DMS153 treated with DMSO at 0.1 percent for 48 hours (cell line): ENCODE data around the gene FAM3A.

Source experiments
- DNase-seq: peaks from one replicate; lab custom pipeline; 2025; ENCODE audit not compliant: unreplicated experiment; lab: John Stamatoyannopoulos, UW

FAM3A gene

DNA sequence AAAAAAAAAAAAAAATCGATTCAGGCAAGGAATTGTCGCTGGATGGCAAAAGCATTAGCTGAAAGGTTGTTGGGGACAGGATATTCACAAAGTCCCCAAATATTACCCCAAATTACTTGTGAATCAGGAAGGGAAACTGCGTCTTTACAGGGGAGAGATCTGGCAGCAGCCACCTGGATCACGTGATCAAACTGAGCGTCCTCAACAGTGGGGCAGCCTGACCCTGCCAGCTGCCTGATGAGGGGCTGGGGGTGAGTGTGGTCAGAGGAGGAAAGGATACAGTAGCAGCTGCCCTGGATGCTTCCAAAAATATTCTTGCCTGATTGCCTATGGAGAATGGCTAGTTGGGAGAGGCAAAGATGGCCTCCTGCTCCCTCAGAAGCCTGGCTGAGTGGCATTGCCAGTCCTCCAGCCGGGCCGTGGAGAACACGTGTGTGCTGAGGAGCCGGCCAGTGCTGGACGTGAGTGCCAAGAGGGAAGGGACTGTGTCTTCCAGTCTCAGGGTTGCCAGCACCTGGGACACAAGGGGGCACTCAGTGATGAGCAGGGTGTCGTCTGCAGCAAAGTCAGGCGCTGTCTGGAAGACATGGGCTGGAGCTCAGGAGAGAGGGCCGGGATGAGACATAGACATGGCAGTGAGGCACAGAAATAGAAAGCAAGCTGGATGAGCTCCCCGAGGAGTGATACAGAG lies 34.0 kb downstream of the FAM3A start:
- no peak for DNase-seq

DNA sequence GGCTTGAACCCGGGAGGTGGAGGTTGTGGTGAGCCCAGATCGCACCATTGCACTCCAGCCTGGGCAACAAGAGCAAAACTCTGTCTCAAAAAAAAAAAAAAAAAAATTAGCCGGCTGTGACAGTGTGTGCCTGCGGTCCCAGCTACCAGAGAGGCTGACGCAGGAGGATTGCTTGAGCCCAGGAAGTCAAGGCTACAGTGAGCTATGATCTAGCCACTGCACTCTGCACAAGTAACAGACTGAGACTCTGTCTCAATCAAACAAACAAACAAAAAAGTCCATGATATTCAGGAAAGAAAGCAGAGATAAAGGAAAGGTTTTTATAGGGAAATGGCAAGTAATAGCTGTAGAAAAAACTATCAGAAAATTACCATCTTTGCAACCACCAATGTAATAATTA lies 34.8 kb downstream of the FAM3A start:
- no peak for DNase-seq

DNA sequence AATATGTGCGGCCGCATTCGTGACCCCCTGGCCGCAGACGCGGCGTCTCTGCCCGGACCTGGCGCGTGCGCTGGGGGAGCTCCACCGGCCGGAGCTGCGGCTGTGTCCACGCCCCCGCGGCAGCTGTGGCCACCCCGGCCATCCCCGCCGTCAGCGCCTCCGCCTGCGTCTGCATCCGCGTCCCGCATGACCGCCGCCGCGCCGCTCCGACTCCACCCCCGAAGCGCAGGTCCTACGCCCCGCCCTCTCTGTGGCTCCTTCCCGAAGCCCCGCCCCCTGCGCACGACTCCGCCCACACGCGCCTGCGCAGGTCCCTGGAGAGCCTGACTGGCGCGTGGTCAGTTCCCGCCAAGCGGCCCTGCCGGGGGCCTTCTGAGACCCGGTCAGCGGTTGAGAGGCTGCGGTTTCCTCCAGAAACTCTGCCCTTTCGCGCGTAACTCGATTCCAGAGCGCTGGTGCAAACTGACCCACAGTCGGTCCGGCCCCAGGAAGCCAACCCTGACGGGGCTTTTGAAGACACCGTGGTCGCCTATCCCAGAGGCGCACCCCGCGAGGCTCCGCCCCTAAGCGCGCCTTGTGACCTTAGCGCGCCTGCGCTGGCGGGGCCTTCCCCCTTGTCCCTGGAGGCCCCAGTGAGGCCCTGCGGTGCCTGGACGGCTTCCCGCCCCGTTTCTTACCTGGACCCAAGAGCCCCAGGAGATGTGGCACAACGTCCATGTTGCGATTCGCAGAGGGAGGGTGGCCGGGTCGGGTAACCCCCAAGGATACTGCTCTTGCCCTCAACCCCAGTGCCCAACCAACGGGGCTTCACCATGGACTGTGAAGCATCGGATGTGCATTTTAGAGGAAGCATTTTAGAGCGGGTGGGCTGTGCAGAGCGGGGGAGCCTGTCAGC lies 37.1 kb downstream of the FAM3A start, which contains the start of gene LAGE3:
LAGE3 (minus strand) TSS at position 554 of the 895 bp plus-strand sequence; CDS start at position 188, 366 bp downstream.
- DNase-seq, result peak; percentile 94

DNA sequence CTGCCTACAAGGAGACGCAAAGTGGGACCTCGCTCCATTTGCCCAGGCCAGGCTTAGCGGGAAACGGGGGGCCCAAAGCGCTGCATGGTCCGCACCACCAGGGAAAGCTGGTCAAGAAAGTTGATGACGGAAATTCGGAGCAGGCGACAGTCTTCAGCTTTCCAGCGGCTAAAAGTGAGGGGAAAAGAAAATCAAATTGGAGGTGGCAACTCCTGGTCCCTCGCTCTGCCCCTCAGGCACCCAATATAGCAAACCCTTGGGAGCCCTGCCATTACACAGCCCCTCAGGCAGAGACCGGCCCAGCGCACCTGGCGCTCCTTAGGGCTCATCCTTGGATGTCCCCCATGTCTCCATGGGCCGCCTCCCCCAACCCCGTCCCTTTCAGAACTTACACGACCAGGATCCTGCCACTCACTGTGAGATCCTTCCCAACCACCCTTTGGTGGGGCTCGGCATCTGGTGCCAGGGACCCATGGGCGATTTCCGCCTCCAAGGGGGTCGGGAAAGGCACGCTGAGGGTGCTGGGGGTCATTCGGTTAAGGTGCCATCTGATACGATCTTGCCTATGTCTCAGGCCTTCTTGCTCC lies 38.0 kb downstream of the FAM3A start:
- DNase-seq, result no peak

DNA sequence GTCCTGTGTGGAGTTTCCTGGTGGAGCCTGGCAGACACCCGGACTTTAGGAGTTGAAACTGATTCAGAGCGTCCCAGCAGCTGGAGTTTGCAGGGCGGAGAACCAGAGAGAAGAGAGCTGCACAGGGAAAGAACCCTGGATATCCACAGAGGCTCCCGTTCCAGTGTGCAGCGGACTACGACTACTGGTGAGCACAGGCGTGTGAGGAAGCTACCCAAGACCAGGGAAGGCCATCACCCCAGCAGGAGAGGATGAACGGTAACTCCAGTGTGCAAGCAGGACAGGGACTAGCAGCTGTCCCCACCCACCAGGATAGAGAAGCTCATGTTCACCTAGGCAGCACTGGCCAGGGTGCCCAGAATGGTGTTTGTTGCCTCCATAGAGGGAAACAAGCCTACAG lies 39.2 kb downstream of the FAM3A start:
- no peak for DNase-seq

DNA sequence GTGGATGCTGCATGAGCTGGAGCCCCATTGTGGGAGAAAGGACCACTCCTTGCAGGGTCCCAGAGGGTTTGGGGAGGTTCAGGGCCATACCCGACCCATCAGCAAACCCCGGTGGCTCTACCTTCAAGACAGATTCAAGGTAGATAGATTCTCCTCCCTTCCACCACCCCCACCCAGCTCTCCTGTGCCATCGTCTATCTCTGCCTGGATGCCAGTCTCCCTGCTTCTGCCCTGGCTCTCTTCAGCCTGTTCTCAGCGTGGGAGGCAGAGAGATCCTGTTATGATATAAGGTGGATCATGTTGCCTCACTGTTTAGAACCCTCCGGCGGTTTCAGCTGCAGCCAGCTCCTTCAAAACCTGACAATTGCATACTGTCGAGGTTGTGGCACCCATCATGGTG lies 42.3 kb downstream of the FAM3A start:
- DNase-seq, result no peak

DNA sequence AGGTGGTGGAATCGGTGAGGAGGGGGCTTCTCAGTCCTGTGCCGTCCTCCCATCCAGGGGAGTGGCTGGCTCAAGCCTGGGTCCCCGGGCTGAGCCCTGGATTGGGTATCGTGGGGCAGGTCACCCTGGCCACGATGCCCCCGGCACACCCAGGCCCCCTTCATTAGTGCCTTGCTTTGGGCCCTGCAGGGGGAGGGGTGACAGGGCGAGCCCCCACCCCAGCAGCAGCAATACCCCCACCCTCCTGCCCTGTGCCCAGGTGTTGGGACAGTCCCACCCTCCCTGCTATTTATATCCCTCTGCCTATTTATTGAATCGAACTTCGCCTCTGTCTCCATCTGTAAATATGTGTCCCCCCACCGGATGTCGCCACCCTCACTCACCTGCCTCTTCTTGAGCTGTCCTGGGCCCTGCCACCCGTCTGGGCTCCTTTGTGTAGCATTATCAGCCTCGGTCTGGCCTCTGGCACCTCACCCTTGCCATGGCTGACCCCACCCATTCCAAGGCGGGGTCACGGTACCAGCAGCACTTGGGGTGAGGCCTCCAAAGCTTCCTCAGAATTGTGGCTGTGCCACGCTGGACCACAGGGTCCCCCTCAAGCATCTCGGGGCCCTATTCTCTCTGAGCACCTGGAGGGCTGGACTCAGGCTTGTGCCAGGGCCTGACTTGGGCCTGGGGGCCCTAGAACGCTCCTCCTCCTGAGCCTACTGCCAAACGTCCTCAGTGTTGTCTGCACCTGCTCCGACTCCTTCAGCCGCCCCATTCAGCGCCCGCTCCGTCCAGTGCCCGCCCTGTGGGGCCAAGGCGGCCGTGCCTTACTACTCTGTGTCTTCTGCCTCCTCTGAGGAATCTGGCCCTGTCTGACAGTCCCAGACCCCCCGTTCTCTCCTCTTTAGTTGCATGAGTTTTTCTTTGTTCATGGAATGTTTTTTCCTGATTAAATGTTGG lies 43.1 kb downstream of the FAM3A start:
- no peak for DNase-seq

DNA sequence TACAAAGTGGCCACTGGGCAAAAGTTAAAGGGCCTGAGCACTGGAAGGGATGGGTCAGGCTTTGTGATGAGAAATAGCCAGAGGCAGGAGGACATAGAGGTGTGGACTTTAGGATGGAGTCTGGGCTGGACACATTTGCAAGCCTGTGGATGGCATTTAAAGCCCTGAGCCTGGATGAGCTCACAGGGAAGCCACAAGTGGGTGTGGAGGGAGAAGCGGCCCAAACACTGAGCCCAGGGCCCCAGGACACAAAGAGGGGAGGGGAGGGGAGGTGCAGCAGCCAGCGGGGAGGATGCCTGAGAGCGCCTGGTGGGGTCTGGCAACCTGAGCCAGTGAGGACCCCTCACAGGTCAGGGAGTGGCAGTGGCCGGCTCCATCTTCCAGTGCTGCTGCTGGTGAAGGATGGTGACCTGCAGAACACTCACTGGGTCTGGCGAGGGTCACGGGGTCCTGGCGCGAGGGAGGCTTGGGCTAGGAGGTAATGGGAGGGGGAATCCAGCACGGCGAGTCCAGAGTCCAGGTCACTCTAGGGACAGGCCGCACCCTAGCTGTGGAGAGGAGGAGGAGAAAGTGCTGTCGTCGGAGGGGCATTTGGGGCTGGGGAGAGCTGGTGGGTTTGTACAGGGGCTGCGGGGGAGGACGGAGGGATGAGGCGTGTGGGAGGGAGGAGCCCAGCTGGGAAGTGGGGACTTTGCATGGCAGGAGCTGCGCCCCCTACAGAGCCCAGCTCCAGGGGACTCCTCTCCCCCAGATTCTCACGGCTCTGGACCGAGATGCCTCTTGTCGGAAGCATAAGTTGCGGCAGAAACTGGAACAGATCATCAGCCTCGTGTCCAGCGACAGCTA lies 44.0 kb downstream of the FAM3A start:
- no peak for DNase-seq

DNA sequence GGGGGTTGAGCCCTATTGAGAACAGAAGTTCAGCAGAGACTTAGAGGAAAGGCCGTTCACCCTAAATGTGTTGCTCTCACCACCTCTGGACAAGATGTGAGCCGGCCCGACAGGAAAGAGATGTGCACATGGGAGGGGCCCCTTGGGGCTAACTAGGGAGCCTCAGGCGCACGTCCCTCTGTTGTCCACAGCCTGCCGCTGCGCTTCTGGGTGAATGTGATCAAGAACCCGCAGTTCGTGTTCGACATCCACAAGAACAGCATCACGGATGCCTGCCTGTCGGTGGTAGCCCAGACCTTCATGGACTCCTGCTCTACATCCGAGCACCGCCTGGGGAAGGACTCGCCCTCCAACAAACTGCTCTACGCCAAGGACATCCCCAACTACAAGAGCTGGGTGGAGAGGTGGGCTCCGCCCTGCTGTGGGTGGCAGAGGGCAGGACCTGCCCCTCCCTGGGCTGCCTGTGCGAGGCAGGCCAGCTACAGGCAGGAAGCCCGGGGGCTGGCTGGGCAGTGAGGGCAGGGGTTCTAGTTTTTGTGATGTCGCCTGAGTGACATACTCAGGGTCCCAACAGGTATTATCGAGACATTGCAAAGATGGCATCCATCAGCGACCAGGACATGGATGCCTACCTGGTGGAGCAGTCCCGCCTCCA lies 45.0 kb downstream of the FAM3A start:
- DNase-seq, result no peak

DNA sequence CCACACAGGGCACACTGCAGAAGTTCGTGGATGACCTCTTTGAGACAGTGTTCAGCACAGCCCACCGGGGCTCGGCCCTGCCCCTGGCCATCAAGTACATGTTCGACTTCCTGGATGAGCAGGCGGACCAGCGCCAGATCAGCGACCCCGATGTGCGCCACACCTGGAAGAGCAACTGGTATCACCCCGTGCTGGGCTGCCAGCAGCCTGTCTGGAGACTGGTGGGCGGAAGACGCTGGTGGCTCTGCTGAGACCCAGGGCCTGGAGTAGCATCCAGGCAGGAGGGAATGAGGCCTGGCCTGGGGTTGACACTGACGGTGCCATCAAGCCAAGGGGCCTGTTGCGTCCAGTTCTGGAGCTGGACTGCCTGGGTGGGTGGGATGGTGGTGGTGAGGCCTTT lies 45.6 kb downstream of the FAM3A start:
- no peak for DNase-seq

DNA sequence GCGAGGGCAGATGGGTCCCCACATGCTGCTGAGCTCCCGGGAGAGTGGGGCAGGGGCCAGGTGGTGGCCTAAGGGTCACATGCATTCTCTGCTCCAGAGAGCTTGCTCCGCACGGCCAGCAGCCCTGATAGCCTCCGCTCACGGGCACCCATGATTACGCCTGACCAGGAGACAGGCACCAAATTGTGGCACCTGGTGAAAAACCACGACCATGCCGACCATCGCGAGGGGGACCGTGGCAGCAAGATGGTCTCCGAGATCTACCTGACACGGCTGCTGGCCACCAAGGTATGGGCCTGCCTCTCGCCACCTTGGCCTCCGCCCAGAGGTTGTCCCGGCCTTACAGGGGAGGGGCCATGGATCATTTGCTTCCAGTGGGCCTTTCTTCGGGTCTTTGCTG lies 46.2 kb downstream of the FAM3A start:
- no peak for DNase-seq

DNA sequence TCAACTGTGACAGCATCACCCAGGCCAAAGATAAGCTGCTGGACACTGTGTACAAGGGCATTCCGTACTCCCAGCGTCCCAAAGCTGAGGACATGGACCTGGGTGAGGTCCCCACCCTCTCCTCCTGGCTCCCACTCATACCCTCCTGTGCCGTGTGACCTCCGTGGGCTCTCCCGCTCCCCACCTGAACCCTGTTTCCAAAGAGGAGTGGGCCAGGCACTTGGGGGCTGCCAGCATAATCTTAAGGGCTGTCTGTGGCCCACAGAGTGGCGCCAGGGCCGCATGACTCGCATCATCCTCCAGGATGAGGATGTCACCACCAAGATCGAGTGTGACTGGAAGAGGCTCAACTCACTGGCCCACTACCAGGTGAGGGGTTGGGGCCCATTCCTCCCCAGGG lies 46.9 kb downstream of the FAM3A start:
- DNase-seq, result no peak

DNA sequence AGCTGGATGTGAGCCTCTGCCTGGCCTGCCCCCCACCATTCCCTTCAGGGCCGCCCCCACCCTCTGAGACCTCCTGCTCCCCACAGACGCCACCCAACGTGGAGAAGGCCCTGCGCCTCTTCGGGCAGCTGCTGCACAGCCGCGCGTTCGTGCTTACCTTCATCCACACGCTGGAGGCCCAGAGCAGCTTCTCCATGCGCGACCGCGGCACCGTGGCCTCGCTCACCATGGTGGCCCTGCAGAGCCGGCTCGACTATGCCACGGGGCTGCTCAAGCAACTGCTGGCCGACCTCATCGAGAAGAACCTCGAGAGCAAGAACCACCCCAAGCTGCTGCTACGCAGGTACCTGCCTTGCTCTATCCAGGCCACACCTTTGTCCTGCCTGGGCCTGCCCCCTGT lies 47.8 kb downstream of the FAM3A start:
- no peak for DNase-seq

DNA sequence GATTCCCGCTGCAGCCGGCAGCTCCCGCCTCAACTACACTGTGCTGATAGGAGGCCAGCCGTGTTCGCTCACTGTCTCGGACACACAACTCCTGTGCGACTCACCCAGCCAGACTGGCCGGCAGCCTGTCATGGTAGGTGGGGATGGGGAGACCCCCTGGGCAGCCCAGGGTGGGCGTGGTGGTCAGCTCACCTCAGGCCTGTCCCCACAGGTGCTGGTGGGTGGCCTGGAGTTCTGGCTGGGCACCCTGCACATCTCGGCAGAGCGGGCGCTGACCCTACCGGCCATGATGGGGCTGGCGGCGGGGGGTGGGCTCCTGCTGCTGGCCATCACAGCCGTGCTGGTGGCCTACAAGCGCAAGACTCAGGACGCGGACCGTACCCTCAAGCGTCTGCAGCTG lies 48.5 kb downstream of the FAM3A start:
- no peak for DNase-seq

DNA sequence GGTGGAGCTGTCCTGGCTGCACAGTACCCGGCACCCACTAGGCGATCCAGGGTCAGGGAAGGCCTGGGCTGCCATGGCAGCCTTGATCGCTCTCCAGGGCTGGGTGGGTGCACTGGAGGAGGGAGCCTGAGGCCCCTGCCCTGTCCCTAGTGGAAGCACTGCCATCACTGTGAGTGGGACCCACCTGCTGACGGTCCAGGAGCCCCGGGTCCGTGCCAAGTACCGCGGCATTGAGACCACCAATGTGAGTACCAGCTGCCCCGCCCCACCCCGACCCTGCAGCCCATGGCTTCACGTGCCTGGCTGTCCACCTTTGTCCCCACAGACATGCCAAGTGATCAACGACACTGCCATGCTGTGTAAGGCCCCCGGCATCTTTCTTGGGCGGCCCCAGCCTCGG lies 49.1 kb downstream of the FAM3A start:
- no peak for DNase-seq

DNA sequence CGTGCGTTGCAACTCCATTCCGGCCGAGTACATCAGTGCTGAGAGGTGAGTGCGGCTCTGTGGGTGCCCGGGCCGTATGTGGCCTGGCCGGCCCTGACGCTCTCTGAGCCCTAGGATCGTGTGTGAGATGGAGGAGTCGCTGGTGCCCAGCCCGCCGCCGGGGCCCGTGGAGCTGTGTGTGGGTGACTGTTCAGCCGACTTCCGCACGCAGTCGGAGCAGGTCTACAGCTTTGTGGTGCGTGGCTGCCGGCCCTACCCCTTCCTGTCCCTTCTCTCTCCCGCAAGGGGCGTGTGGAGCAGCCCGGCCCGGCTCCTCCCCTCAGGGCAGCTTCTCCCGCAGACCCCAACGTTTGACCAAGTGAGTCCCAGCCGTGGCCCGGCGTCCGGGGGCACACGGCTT lies 50.0 kb downstream of the FAM3A start:
- DNase-seq, result no peak

DNA sequence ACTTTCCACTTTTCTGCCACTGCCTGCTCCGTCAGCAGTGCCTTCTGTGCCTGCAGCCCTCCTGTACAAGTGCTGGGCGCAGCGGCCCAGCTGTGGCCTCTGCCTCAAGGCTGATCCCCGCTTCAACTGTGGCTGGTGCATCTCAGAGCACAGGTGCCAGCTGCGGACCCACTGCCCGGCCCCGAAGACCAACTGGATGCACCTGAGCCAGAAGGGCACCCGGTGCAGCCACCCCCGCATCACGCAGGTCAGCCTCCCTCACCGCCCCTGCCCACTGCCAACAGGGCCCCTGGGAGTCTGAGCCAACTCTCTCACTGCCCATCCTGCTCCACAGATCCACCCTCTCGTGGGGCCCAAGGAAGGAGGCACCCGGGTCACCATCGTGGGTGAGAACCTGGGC lies 50.4 kb downstream of the FAM3A start:
- DNase-seq, result no peak

DNA sequence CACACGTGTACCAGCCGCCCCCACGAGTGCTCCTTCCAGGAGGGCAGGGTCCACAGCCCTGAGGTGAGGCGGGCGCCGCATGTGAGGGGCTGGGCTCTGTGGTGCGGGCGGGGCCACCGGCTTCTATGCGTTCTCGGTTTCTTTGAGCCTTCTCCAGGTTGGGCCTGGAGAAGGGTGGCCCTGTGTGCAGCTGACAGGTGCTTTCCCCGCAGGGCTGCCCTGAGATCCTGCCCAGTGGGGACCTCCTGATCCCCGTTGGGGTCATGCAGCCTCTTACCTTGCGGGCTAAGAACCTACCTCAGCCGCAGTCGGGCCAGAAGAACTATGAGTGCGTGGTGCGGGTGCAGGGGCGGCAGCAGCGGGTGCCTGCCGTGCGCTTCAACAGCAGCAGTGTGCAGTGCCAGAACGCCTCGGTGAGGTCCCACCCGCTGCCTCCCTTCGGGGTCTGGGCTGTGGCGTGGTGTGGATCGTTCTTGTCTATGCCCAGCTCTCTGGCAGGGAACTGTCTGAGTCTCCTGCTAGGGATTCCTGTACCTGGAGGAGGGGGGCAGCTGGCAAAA lies 51.1 kb downstream of the FAM3A start:
- no peak for DNase-seq

DNA sequence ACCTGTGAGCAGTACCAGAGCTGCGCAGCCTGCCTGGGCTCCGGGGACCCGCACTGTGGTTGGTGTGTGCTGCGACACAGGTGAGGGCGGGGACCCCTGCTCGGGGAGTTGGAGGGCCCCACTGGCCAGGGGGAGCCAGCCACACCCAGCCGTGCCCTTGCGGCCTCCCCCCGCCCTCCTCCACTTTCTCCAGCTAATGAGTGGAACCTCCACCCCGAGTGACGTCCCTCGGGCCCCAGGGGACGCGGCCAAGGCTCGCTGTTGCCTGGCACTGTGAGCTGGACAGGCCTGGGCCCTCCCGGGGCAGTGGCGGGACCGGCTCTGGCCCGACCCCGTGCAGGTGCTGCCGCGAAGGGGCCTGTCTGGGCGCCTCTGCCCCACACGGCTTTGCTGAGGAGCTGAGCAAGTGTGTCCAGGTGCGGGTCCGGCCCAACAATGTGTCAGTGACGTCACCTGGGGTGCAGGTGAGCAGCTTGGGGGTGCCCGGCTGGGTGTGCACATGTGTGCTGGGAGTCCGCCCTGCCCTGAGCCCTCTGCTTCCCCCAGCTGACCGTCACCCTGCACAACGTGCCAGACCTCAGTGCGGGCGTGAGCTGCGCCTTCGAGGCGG lies 52.3 kb downstream of the FAM3A start:
- DNase-seq, result no peak
